ENCODE measurements around the gene NCAM1. TPM values are rescaled to one million over a fixed set of nuclear protein-coding genes. Genes with fewer than 3 reads are reported as not detected.

NCAM1 gene
- total and polyA plus RNA-seq, 5 experiments from 2014 or later = 0.08 to 0.98 (median 0.60) TPM; not detected in 2

DNA sequence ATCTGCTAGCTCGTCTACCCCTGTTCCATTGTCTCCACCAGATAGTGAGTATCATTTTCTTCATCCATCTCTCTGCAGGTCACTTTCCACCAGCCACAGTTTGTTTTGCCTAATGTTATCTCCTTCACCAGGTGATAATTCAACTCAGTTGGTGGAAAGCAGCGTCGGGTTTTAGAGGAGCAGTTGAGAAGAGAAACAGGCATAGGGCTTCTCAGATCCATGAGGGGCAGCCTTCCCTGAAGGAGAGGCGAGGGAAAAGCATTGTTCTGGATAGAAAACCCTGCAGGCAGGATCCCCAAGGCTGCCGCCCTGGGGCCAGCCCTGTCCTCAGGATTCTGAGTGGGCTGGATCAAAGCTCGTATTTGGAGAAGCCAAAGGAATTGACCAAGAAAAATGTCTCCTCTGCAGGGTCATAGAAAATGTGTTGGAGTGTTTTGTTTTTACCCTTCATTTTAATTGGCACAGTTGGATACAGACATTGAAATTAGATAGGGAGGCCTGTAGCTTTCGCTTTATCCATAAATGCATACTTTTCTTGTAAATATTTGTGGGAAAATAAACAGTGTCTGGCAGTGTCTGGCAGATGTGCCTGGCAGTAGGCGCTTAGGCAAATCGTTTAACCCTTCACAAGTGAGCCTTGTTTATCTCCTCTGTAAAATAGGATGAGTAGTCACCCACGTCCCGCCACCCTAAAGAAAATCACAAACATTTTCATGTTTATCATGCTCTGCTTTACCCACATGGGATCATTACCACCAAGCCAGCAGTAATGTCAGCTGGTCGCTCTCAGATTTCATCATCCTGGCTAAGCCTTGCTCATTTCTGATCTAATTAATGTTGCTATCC lies 279.8 kb downstream of the NCAM1 start:
- POLR2A ChIA-PET = no interaction called here
- Mint-ChIP-seq H3K9me3 (no peaks in the 10 kb centered on the region), H3K36me3 (no peaks in the 10 kb centered on the region), H3K27ac (peak overlapping the region in 1 of 10 donors; percentile 43), H3K27me3 (peaks cover 10 to 51% (median 30%) of the 10 kb centered on the region in 5 donors), H3K4me3 (no peak overlapping the region), H3K4me1 (peaks cover 6 to 11% (median 10%) of the 10 kb centered on the region in 4 donors)
- ATAC-seq (no peak), DNase-seq (no peak)

DNA sequence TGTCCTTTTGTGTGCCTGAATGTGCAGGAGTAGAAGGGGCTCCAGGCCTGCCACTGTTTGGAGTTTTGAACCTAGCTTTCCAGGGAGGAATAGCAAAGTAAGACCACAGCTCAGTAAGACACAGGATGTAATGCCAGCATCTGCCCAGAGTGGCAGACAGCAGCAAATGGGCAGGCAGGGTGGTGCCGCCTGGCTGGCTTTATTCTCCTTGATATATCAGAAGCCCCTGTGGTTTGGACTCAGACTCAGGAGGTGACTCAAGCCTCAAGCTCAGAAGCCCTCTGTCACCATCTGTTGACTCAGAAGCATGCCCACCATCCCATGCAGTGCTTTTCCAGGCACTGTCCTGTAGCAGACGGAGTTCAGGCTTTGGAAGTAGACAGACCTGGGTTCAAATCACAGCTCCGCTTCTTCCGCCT lies 280.4 kb downstream of the NCAM1 start:
- H3K36me3 Mint-ChIP-seq = no peaks in the 10 kb centered on the region
- POLR2A ChIA-PET = no interaction called here

DNA sequence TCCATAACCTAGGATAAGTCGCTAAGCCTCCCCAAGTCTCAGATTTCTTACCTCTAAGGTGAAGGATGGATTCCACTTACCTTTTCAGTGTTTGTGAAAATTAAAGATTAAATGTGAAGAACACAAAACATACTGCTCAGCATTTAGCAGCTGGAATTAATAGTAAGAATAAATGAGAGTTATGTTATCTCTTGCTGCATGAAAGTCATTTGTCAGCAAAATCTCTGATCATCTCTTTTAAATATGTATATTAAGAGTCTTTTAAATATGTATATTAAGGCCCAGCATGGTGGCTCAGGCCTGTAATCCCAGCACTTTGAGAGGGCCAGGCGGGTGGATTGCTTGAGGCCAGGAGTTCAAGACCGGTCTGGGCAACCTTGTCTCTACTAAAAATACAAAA lies 280.8 kb downstream of the NCAM1 start:
- H3K27ac Mint-ChIP-seq = peak overlapping the region in 1 of 10 donors; percentile 43
- POLR2A ChIA-PET = no interaction called here
- H3K4me3 Mint-ChIP-seq = peak overlapping the region in 1 of 10 donors; percentile 7
- H3K27me3 Mint-ChIP-seq = peaks cover 11 to 51% (median 34%) of the 10 kb centered on the region in 5 donors
- ATAC-seq = no peak
- H3K4me1 Mint-ChIP-seq = peaks cover 6 to 11% (median 10%) of the 10 kb centered on the region in 4 donors
- no peaks in the 10 kb centered on the region for H3K36me3 Mint-ChIP-seq
- no peak for DNase-seq
- no peaks in the 10 kb centered on the region for H3K9me3 Mint-ChIP-seq

More for the DNA sequence above, 280.4 kb downstream of the NCAM1 start:
- H3K4me3 Mint-ChIP-seq = no peak overlapping the region
- peaks cover 6 to 11% (median 10%) of the 10 kb centered on the region in 4 donors for H3K4me1 Mint-ChIP-seq
- peaks cover 7 to 51% (median 31%) of the 10 kb centered on the region in 5 donors for H3K27me3 Mint-ChIP-seq
- ATAC-seq = no peak
- peak overlapping the region in 1 of 10 donors; percentile 43 for H3K27ac Mint-ChIP-seq
- no peak for DNase-seq
- no peaks in the 10 kb centered on the region for H3K9me3 Mint-ChIP-seq

DNA sequence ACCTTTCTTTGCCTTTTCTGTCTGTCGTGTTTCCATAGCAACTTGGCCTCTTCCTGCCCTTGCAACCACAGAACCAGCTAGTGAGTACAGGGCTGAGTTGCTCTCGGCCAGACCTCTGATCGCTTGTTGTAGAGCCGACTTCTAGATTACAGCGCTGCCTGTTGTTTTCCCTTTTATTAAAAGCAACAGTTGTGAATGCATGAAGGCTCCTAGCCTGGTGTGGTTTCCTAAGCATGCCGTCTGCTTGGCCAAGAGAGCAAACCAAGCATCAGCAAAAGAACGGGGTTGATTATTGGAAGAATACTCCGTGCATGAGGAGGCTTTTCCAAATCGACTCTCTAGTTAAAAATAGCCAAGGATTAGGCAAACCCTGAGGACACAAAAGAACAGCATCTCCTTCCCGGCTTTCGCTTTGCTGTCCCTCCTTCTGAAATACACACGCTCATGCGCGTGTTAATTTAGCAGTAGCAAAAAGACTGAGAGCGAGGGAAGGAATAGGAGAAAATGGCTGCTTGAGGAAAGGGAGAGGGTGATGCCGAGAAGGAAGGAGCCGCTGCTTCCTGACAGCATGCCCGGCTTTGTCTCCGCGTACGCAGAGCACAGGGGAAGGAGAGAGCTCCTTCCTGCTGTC lies 281.7 kb downstream of the NCAM1 start:
- peak in 2 of 10 donors; percentile 7 to 18 for DNase-seq
- POLR2A ChIA-PET = no interaction called here
- peaks cover 19 to 57% (median 40%) of the 10 kb centered on the region in 5 donors for H3K27me3 Mint-ChIP-seq
- H3K36me3 Mint-ChIP-seq = no peaks in the 10 kb centered on the region
- H3K9me3 Mint-ChIP-seq = no peaks in the 10 kb centered on the region
- ATAC-seq = peak; percentile 62 to 70
- peaks cover 6 to 11% (median 10%) of the 10 kb centered on the region in 4 donors for H3K4me1 Mint-ChIP-seq
- H3K27ac Mint-ChIP-seq = peak overlapping the region in 5 of 10 donors; percentile 1 to 57 (median 44)
- peak overlapping the region; percentile 43 to 79 (median 58) for H3K4me3 Mint-ChIP-seq

DNA sequence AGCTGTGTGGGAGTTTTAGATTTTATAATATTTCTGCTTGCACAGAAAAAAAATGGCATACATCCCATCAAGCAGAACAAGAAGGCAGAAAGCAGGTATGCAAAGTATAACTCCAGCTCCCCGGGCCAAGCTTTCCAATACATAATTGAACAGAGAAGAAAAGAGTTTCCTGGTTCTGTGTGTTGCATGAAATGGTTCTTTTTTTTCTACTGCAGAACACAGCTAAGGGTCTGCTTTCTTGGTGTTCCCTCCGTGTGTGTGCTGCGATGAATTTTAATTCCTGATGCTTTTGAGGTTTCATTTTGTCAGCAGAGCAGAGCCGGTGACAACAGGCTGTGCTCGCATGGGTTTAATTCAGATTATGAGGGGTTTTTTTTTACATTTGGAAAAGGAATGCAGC lies 282.5 kb downstream of the NCAM1 start:
- H3K9me3 Mint-ChIP-seq = no peaks in the 10 kb centered on the region
- peaks cover 6 to 11% (median 10%) of the 10 kb centered on the region in 4 donors for H3K4me1 Mint-ChIP-seq
- peaks cover 21 to 61% (median 43%) of the 10 kb centered on the region in 5 donors for H3K27me3 Mint-ChIP-seq
- POLR2A ChIA-PET = no interaction called here
- no peaks in the 10 kb centered on the region for H3K36me3 Mint-ChIP-seq
- peak overlapping the region in 5 of 10 donors; percentile 52 to 69 (median 57) for H3K4me3 Mint-ChIP-seq
- no peak for DNase-seq
- no peak for ATAC-seq
- peak overlapping the region in 2 of 10 donors; percentile 1 to 23 for H3K27ac Mint-ChIP-seq

DNA sequence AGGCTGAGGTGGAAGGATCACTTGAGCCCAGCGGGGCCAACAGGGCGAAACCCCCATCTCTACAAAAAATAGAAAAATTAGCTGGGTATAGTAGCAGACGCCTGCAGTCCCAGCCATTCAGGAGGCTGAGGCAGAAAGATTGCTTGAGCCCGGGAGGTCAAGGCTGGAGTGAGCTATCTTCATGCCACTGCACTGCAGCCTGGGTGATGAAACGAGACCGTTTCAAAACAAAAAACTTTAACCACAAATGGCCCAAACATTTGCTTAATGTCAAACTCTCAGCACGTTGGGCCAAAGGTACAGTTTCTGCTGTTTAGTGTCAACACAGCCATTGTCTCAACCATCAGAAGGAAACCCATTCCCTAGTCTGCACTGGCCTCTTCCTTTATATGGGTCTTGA lies 284.0 kb downstream of the NCAM1 start:
- Mint-ChIP-seq H3K4me1 (peaks cover 6 to 11% (median 10%) of the 10 kb centered on the region in 4 donors), H3K27me3 (peaks cover 19 to 55% (median 38%) of the 10 kb centered on the region in 5 donors), H3K36me3 (no peaks in the 10 kb centered on the region), H3K4me3 (no peak overlapping the region), H3K9me3 (no peaks in the 10 kb centered on the region), H3K27ac (no peak overlapping the region)
- DNase-seq (no peak), ATAC-seq (no peak)
- POLR2A ChIA-PET = no interaction called here

DNA sequence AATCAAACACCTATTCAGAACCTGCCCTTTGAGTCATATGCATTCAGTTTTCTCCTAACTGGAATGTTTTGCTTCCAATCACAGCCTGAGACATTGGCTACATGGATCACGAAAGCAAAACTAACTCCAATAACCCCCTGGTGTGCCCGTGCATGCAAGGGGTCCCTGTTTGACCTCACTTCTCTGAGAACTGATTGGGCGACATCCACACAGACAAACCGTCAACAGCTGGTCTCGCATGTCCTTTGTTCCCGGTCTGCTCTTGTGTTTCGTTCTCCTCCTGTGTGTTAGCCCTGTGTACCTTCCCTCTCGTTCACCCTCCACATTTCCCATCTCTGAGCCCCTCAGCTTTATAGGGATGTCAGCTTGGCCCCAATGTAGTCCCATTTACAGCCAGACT lies 286.0 kb downstream of the NCAM1 start:
- DNase-seq (no peak), ATAC-seq (no peak)
- Mint-ChIP-seq H3K4me3 (no peak overlapping the region), H3K9me3 (no peaks in the 10 kb centered on the region), H3K4me1 (peaks cover 5 to 11% (median 8%) of the 10 kb centered on the region in 4 donors), H3K27me3 (peaks cover 21 to 47% (median 38%) of the 10 kb centered on the region in 5 donors), H3K36me3 (no peaks in the 10 kb centered on the region), H3K27ac (no peak overlapping the region)
- POLR2A ChIA-PET = no interaction called here

DNA sequence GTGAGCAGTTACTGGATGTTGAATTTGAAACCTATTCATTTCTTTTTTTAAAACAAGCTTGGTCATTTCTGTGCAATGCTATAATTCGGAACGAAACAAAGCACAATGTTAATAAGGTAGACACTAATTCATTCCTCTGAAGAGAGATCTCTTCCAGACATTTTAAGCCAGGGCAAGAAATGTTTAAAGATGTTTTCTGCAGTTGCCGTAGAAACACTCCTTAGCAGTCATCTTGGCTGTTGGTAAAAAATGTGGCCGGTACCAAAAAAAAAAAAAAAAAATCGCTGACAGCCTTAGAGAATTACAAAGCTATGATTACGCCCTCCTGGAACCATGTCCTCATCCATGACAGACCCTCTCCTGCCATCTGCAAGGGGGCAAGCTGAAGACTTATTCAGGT lies 286.7 kb downstream of the NCAM1 start:
- Mint-ChIP-seq H3K9me3 (no peaks in the 10 kb centered on the region), H3K4me1 (peaks cover 2 to 6% (median 5%) of the 10 kb centered on the region in 4 donors), H3K4me3 (no peak overlapping the region), H3K36me3 (no peaks in the 10 kb centered on the region), H3K27me3 (peaks cover 21 to 47% (median 34%) of the 10 kb centered on the region in 5 donors), H3K27ac (no peak overlapping the region)
- DNase-seq = no peak
- POLR2A ChIA-PET = no interaction called here
- no peak for ATAC-seq

DNA sequence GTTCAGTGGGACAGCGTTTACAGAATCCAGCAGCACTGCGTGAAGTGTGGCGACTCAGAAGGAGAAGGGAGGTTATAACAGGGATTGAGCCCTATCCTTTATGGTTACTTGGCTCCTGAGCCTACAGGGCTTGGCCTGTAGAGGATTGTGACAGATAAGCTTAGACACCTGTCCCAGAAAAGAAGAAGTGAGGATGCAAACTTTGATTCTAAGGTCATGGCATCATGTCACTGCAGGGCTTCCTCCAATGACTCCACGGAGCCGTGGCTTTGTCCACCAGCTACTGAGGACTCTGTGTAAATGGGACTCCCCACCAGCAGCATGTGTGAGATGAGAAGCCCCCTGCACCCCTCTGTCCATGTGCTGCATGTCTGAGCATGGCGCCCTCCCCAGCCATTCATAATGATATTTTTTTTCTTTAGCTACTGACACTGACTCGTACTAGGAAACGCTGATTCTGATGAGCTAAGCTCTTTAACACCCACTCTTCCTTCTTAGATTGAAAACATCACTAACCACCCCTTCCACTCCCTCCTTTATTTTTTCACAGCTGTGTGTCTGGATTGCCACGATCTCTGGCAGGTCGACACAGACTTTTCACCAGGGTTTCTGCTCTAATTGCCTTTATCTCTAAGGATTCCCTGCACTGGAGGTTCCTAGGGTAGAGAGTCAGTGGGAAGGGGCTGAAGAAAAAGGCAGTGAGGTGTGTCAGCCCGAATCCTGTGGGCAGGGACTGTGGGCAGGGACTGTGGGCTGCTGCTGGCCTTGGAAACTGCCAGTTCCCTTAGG lies 287.7 kb downstream of the NCAM1 start:
- H3K4me1 Mint-ChIP-seq = no peaks in the 10 kb centered on the region
- H3K9me3 Mint-ChIP-seq = no peaks in the 10 kb centered on the region
- H3K36me3 Mint-ChIP-seq = no peaks in the 10 kb centered on the region
- ATAC-seq (no peak), DNase-seq (no peak)
- no peak overlapping the region for H3K27ac Mint-ChIP-seq
- H3K4me3 Mint-ChIP-seq = no peak overlapping the region
- peaks cover 21 to 53% (median 27%) of the 10 kb centered on the region in 5 donors for H3K27me3 Mint-ChIP-seq
- POLR2A ChIA-PET = no interaction called here

DNA sequence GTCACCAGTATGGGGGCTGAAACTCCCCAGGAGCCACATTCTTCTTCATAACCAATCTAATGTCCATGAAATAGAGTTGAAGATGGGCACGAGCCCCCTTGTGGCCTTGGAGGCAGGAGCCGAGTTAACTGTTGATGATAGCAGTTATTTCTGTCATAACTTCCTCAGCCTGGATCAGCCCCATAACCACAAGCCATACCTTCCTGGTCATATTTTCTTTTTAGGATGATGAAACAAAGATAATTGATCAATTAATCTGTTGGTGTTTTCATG lies 288.2 kb downstream of the NCAM1 start:
- POLR2A ChIA-PET = no interaction called here
- peaks cover 21 to 59% (median 26%) of the 10 kb centered on the region in 5 donors for H3K27me3 Mint-ChIP-seq
- H3K4me3 Mint-ChIP-seq = no peak overlapping the region
- H3K9me3 Mint-ChIP-seq = no peaks in the 10 kb centered on the region
- DNase-seq = no peak
- ATAC-seq = no peak
- H3K4me1 Mint-ChIP-seq = no peaks in the 10 kb centered on the region
- no peak overlapping the region for H3K27ac Mint-ChIP-seq
- no peaks in the 10 kb centered on the region for H3K36me3 Mint-ChIP-seq

DNA sequence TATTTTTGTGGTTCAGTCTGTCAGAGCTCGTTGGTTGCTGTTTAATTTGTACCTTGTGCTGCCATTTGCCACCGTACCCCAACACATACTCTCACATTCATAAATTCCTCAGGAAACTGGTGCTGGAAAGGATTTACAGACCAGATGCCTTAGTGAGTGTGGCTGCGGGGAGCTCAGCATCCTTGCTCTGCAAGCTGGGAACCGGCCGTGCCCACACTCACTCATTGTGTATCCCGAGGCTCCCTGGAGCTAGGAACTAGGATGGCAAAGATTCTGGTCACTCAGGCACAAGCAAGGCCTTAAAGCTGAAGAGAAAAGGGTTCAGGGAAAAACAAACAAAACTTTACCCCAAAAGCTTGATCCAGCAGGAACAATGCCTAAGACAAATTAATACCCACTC lies 288.6 kb downstream of the NCAM1 start:
- peaks cover 21 to 62% (median 25%) of the 10 kb centered on the region in 5 donors for H3K27me3 Mint-ChIP-seq
- POLR2A ChIA-PET = no interaction called here
- H3K36me3 Mint-ChIP-seq = no peaks in the 10 kb centered on the region

DNA sequence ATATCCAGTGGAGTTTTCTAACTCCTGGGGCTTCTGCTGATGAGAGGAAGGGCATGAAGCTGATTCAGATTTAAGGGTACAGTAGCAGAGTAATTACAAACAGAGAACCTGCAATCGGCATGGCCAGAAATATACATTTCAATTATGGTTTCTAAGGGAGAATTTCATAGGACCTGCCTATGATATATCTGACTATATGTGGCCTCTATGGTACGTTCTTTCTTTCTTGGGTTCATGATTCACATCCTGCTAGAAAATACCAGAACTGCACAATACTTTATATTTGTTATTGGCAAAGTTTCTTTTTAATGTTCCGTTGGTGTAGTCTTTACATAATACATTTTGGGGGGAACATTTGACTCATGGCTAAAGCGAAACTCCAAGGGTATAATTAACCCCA lies 290.1 kb downstream of the NCAM1 start:
- H3K27ac Mint-ChIP-seq = no peak overlapping the region
- no peak overlapping the region for H3K4me3 Mint-ChIP-seq
- DNase-seq (no peak), ATAC-seq (no peak)
- no peaks in the 10 kb centered on the region for H3K36me3 Mint-ChIP-seq
- H3K27me3 Mint-ChIP-seq = peaks cover 15 to 49% (median 19%) of the 10 kb centered on the region in 5 donors
- no peaks in the 10 kb centered on the region for H3K4me1 Mint-ChIP-seq
- POLR2A ChIA-PET = no interaction called here
- no peaks in the 10 kb centered on the region for H3K9me3 Mint-ChIP-seq

More for the DNA sequence above, 288.6 kb downstream of the NCAM1 start:
- Mint-ChIP-seq H3K27ac (no peak overlapping the region), H3K4me1 (no peaks in the 10 kb centered on the region), H3K4me3 (no peak overlapping the region), H3K9me3 (no peaks in the 10 kb centered on the region)
- ATAC-seq (no peak), DNase-seq (no peak)

DNA sequence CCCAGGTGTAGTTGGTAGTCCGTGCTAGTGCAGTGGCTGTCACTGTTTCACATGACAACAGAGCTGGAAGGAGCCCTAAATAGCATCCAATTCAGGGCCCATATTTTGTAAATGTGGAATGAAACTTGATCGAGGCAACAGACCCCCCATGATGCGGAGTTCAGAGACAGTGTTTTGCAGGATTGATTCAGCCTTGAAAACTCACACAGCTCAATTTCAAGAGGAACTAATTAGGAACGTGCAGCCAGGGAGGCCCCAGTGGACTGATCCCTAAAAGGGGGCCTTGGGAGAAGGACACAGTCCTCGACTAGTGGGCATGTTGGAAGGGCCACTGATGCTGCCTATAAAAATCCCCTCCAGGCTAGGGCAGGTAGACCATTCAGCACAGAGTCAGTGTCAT lies 292.2 kb downstream of the NCAM1 start:
- Mint-ChIP-seq H3K36me3 (no peaks in the 10 kb centered on the region), H3K4me3 (no peak overlapping the region), H3K27me3 (peaks cover 1 to 28% (median 5%) of the 10 kb centered on the region in 5 donors), H3K9me3 (no peaks in the 10 kb centered on the region), H3K27ac (no peak overlapping the region), H3K4me1 (no peaks in the 10 kb centered on the region)
- ATAC-seq (no peak), DNase-seq (no peak)
- POLR2A ChIA-PET = no interaction called here

All from naive thymus-derived CD8-positive, alpha-beta T cell (primary cell).